Stimulated activated CD4-positive, alpha-beta T cell treated with anti-CD3 and anti-CD28 coated beads, Interleukin-15, amount 100 ng/mL, for 1 hour (primary cell): ENCODE measurements around the gene DDX1.

Source experiments
- DNase-seq, 2 donors: peaks; one replicate each; pipeline ENCODE4 v3.0.0-alpha.2; 2020; ENCODE audit warnings: low read depth in 1 of 2, low spot score in 1 of 2

DDX1 gene

DNA sequence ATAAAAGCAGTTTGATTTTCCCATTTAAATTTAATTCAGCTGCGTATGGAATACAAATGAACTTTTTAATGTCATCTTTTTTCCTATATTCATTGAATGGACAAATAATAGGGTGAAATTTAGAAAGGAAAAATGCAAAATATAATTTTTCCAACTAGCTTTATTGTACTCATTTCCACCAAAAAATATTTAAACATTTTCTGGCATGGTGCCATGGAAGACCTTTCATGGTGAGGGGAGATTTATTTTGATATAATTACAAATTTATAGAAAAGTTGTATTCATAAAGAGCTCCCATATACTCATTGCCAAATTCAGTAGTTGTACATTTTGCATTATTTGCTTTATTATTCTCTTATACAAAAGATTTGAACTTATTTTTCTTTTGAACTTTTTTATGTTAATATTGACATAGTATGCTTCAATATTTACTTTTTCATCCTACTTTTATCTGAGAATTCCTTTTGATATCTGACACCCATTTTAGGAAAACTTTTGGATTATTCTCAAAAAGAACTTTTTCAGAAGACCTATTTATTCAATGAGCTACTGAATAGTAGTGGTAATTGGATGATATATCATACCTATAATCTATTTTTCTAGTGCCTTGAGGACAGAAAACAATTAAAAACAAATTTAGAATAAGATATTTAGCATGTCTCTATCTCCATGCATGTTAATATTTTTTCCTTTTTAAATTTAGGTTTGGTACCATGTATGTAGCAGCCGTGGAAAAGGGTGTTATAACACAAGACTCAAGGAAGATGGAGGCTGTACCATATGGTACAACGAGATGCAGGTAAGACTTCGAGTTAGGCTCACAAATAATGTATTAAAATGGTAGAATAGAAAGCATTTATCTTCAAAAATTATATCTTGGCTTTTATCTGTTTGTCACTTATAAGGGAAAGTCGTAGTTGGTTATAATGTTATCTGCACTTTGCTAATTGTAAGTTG is 37.5 kb downstream of the DDX1 start:
- no peak for DNase-seq

DNA sequence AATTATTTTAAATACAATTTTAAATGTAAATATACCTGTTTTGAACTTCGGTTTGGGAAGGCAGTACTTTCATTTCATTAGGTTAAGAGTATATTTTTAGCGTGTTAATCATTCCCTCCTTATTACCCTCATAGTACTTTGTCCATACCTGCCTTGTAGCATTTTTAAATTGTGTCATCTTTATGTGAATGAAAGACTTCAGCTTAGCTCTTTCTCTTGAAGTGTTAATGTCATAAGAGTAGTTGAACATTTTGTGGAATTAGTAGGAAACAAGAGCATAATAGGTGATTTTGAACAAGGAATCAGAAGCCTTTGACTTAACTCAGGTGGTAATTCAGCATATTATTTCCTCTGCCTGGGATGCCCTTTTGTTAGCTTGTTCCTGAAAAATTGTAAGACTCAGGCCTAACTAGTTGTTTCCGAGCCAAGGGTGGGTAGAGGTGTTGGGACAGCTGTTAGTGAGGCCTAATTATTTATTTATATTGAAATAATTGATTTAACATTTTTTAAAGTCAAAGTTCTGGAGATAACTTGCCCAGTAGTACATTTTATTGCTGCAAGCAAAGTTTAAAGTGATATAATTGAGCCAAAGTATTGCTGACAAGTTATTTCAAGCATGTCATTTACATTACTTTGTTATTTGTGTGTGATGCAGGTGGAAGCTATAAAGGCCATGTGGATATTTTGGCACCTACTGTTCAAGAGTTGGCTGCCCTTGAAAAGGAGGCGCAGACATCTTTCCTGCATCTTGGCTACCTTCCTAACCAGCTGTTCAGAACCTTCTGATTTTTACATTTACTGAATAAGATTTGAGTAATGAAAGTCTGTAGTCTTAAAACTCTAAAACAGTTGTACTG is 38.7 kb downstream of the DDX1 start:
- no peak for DNase-seq

GRCh38 chr2:15630978-15631719 is 39.5 kb downstream of the DDX1 start:
- DNase-seq = no peak

DNA sequence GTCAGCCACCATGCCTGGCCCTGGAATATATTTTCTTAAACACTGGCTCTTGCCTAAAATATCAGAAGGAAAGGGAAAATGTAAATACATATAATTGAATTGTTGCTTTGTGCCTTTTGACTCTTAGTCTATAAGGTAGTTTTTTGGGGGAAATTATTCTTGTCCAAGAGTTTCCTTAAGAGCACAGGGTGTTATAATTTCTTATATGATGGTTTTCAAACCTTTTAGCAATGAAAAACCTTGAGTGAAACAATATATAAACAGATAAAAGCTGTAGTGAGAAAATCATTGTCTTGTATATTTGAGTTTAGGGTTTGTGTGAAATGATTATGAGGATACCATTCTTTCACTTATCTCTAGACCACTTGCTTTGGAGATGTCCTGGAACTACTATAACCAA is 40.2 kb downstream of the DDX1 start:
- DNase-seq = no peak

GRCh38 chr2:15633043-15633970 is 41.6 kb downstream of the DDX1 start:
- DNase-seq = no peak

DNA sequence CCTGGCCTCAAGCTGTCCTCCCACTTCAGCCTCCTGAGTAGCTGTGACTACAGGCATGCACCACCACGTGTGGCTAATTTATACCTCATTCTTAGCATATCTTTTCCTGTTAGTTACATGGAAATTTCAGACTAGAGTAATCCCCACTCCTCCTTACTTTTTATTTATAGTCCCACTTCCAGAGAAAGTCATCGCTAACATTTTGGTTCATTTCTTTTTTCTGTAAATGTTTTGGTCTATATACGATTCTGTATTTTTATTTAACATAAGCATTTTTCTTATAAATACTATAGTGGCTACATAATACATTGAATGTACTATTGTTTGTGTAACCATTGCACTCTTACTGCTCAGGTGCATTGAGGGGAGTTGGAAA is 42.3 kb downstream of the DDX1 start:
- DNase-seq = no peak

GRCh38 chr2:15634846-15635490 is 43.3 kb downstream of the DDX1 start:
- no peak for DNase-seq

DNA sequence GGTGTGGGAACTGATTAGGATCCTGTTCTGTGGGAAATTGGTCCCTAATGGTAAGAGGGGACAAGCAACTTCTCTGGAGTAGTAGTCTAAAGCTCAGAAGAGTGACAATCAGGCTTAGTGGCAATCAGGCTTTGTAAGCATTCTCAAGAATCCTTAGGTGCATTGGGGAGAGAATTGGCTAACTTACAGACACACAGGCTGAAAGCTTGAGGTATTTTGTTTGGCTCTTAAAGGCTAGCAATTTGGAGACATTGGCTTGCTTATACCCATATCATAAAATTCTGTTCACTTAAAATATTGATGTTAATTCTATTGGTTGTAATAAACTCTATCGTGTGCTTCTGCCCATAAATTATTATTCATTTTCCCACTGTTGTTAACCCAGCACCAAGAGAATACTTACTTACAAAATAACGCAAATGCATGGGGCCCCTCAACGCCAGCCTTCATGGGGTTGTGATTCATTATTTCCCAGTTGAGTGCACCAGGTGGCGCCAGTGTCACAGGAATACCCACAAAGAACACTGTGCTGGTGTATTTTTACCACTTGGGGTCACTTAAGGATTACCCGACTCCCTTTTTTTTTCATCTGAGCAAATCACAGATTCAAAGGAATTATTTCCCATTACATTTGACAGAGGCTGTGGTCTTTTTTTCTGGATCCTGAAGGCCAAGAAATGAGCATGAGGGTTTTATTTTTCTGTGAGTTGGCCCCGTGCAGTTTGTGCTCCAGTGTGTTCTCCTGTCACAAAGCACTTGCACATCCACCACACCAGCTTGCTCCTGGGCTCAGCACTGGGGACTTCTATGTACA is 45.5 kb downstream of the DDX1 start:
- DNase-seq = peak; percentile 15 to 31

GRCh38 chr2:15638720-15639119 is 47.1 kb downstream of the DDX1 start:
- no peak for DNase-seq

DNA sequence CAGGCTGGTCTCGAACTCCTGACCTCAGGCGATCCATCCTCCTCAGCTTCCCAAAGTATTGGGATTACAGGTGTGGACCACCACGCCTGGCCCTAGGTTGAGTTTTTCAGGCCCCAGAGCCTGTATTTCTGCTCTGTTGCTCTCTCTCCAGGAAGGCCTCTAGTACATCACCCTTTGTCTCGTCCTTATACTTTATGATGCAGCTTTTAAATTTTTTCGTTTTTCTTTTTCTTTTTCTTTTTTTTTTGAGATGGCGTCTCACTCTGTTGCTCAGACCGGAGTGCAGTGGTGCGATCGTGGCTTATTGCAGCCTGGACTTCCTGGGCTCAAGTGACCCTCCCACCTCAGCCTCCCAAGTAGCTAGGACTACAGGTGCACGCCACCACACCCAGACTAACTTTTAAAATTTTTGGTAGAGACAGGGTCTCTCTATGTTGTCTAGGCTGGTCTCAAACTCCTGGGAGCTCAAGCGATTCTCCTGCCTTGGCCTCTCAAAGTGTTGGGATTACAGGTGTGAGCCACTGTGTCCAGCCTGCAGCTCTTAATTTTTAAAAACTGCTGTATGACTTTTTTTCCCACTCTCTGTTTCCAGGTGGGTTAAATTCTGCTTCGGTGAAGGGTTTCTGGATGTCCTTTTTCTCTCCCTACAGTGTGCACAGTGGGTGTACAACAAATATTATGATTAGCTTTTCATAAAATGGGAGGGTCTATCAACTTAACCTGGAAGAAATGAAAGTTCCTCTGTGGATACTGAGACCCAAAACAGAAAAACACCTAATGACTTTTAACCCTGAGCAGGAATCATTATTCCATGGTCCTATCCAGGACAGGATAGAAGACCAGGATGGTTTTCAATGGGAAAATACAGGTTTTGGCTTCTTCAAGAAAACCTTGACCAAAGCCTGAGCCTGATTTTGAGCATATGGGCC is 47.9 kb downstream of the DDX1 start:
- no peak for DNase-seq

GRCh38 chr2:15640261-15640711 is 48.6 kb downstream of the DDX1 start:
- no peak for DNase-seq

GRCh38 chr2:15640784-15641183 is 49.1 kb downstream of the DDX1 start:
- DNase-seq = no peak

- DNase-seq = no peak
Measured at GRCh38 chr2:15641530-15641982, 49.9 kb downstream of the DDX1 start.

GRCh38 chr2:15642011-15642814 is 50.5 kb downstream of the DDX1 start:
- no peak for DNase-seq

- DNase-seq = no peak
Measured at GRCh38 chr2:15642815-15643500, 51.3 kb downstream of the DDX1 start.
